ENCODE results near the gene PARN.

DNA sequence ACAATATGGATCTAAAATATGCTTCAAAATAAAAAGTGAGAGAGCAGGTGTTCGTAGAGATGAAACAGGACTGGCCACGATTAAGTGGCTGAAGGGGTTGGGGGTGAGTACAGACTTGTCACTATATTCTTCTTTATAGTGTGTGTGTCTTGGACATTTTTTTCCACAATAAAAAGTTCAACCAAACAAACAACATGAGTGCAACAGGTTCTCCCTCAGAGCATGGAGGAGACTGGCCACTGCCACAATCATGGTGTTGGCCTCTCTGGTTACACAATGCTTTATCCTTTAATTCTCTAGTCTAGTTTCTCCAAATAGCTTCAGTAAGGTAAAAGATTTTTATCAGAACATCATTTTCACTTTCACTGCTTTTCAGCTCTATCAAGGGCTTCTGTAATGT lies 109.3 kb downstream of the PARN start:
- TF ChIP-seq, protein P1, sequence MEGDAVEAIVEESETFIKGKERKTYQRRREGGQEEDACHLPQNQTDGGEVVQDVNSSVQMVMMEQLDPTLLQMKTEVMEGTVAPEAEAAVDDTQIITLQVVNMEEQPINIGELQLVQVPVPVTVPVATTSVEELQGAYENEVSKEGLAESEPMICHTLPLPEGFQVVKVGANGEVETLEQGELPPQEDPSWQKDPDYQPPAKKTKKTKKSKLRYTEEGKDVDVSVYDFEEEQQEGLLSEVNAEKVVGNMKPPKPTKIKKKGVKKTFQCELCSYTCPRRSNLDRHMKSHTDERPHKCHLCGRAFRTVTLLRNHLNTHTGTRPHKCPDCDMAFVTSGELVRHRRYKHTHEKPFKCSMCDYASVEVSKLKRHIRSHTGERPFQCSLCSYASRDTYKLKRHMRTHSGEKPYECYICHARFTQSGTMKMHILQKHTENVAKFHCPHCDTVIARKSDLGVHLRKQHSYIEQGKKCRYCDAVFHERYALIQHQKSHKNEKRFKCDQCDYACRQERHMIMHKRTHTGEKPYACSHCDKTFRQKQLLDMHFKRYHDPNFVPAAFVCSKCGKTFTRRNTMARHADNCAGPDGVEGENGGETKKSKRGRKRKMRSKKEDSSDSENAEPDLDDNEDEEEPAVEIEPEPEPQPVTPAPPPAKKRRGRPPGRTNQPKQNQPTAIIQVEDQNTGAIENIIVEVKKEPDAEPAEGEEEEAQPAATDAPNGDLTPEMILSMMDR (conservative IDR thresholded peaks at IDR 0.05; ENCODE audit: low read depth in 2 of 2) = no peak
- TF ChIP-seq EZH2 (IDR thresholded peaks at IDR 0.05; ENCODE audit: low read depth, unreplicated experiment) (no peak), JUNB (IDR thresholded peaks at IDR 0.05; ENCODE audit: unreplicated experiment) (no peak), POLR2AphosphoS5 (IDR thresholded peaks at IDR 0.05; ENCODE audit: low read depth) (no peak), STAT1 (IDR thresholded peaks at IDR 0.05; ENCODE audit: unreplicated experiment) (no peak)
- TF ChIP-seq, protein P2, sequence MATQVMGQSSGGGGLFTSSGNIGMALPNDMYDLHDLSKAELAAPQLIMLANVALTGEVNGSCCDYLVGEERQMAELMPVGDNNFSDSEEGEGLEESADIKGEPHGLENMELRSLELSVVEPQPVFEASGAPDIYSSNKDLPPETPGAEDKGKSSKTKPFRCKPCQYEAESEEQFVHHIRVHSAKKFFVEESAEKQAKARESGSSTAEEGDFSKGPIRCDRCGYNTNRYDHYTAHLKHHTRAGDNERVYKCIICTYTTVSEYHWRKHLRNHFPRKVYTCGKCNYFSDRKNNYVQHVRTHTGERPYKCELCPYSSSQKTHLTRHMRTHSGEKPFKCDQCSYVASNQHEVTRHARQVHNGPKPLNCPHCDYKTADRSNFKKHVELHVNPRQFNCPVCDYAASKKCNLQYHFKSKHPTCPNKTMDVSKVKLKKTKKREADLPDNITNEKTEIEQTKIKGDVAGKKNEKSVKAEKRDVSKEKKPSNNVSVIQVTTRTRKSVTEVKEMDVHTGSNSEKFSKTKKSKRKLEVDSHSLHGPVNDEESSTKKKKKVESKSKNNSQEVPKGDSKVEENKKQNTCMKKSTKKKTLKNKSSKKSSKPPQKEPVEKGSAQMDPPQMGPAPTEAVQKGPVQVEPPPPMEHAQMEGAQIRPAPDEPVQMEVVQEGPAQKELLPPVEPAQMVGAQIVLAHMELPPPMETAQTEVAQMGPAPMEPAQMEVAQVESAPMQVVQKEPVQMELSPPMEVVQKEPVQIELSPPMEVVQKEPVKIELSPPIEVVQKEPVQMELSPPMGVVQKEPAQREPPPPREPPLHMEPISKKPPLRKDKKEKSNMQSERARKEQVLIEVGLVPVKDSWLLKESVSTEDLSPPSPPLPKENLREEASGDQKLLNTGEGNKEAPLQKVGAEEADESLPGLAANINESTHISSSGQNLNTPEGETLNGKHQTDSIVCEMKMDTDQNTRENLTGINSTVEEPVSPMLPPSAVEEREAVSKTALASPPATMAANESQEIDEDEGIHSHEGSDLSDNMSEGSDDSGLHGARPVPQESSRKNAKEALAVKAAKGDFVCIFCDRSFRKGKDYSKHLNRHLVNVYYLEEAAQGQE (IDR thresholded peaks at IDR 0.05; ENCODE audit: unreplicated experiment) = no peak

Measured in GM23338 (cell line).